DMS114 treated with DMSO at 0.1 percent for 48 hours (cell line): ENCODE results near the gene P3H3.
"Not testable (repeated sequence)": the region's sequence is repeated elsewhere in the genome, so short reads cannot be mapped to it uniquely, and the experiment has no call there.

Source experiments
- DNase-seq: peaks from one replicate; lab custom pipeline; 2025; ENCODE audit not compliant: unreplicated experiment; lab: John Stamatoyannopoulos, UW

The P3H3 gene

GRCh38 chr12:6865307-6865706 is 37.1 kb downstream of the P3H3 start:
- DNase-seq: not testable (repeated sequence)

DNA sequence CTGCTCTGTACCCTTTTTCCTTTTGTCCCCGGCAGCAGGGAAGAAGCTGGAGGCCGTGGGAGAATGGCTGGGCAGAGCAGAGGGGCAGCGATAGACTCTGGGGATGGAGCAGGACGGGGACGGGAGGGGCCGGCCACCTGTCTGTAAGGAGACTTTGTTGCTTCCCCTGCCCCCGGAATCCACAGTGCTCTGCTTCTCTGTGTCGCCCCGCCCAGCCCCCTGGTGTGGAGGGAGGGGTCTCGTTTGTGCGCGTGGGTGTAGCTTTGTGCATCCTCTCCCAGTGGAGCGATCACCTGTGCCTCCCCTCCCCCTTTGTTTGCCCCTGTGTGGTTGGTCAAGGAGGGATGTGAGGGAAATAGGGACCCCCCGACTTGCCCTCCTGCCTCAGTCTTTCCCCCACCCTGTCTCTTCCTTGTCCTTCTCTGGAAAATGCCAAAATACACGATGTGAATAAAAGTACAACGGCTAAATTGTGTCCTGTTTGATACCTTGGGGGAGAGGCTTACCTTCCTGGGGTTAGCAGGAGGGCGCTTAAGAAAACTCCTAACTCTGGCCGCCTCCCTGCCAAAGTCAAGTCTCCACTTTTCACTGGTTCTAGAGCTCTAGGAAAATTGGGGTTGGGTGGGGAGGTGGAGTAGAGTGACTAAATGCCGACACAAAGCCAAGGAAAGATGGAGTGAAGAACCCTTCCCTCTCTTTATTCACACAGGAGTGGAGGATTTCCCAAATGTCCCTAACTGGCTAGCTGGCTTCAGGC is 38.1 kb downstream of the P3H3 start:
- DNase-seq: no peak

- DNase-seq: peak; percentile 75
Measured at GRCh38 chr12:6866920-6867412, 38.8 kb downstream of the P3H3 start.

GRCh38 chr12:6867413-6868210 is 39.4 kb downstream of the P3H3 start, which contains the start of gene TPI1:
TSS of gene TPI1 (plus strand) at chr12:6867531. CDS start at chr12:6867567, 36 bp downstream.
- DNase-seq: no peak

- no peak for DNase-seq
Measured at GRCh38 chr12:6868211-6869048, 40.2 kb downstream of the P3H3 start.

DNA sequence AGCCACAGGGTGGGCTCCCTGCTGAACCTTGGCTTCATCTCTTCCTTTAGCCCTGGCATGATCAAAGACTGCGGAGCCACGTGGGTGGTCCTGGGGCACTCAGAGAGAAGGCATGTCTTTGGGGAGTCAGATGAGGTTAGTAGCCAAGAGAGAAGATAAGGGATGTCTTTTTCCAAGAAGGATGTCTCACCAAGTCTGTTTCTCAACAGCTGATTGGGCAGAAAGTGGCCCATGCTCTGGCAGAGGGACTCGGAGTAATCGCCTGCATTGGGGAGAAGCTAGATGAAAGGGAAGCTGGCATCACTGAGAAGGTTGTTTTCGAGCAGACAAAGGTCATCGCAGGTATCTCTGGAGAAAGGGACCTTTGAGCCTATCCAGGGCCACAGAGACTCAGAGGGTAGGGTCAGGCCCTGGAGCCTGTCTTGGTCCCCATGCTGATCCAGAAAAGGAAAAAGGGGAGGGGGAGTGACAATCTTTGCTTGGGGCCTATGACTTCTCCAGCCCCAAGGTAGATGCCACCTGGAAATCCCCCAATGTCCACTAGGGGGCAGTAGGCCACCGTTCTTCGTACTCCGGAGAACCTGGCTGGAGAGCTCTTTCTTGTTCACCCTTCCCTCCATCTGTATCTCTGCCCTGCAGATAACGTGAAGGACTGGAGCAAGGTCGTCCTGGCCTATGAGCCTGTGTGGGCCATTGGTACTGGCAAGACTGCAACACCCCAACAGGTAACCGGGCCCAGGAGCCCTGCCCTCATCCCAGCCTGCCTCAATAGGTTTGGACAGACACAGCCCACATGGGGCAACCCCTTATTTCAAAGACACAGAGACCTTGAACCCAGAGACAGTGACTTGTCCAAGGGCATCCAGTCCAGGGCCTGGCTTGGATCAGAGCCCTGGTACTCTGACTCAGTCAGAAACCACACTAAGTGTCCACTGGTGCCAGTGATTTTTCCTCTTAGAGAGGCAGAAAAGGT is 41.1 kb downstream of the P3H3 start:
- DNase-seq: peak; percentile 60

- DNase-seq: not testable (repeated sequence)
Measured at GRCh38 chr12:6870304-6870703, 42.1 kb downstream of the P3H3 start.

GRCh38 chr12:6871052-6871957 is 43.1 kb downstream of the P3H3 start:
- peak; percentile 51 for DNase-seq

- peak; percentile 53 for DNase-seq
Measured at GRCh38 chr12:6872073-6873048, 44.2 kb downstream of the P3H3 start.

DNA sequence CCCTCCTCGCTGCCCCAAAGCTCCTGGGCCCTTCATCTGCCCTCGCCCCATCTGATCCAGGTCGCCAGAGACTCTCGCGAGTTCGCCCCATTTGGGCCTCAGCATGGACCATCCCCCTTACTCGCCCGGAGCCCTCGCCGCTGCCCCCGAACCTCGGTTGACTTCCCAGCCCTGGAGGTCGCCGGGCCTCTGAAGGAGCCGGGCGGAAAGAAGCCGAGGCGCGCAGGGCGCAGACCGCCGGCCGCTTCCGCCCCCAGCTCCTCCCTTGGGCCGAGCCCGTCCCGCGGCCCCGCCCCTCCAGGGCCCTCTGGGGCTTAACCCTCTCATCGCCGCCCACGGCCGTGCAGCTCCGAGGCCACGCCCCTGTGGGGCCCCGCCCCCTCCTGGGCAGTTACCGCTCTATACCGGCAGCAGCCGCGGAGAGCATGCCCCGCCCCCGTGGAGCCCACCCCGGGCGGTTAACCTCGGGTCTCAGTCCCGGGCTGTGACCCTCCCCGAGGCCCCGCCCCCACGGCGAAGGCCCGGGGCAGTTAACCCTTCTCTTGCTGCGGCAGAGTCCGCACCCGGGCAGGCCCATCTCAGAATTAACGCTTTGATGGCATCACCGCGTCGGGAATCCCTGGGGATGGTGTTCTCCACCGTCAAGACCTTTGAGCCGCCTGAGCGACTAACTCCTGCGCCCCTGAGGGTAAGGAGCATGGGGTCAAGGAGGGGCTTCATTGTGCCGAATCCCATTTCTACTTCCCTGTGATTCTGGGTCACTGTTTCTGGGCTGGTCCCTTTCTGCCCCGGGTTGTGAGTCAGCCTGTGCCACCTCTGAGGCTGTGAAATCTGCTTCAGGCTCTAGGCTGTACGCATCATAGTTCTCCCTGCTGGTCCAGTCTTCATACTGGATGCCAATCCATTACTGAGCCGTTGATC is 45.1 kb downstream of the P3H3 start, which contains the start of gene SPSB2:
TSS of gene SPSB2 (minus strand) at position 210 of the 921 bp plus-strand sequence. CDS start 402 bp downstream, outside the sequence.
- DNase-seq: peak; percentile 92

GRCh38 chr12:6874015-6874368 is 45.8 kb downstream of the P3H3 start:
- DNase-seq: not testable (repeated sequence)

DNA sequence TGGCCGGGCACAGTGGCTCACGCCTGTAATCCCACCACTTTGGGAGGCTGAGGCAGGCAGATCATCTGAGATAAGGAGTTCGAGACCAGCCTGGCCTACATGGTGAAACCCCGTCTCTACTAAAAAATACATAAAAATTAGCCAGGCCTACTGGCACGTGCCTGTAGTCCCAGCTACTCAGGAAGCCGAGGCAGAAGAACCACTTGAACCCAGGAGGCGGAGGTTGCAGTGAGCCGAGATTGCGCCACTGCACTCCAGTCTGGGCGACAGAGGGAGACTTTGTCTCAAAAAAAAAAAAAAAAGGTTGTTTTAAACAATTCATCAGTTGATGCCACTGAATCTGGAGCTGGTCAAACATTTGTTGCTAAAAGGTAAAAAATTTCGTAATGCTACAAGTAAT is 51.6 kb downstream of the P3H3 start:
- DNase-seq: not testable (repeated sequence)

- DNase-seq: no peak
Measured at GRCh38 chr12:6883252-6883651, 55.0 kb downstream of the P3H3 start.

DNA sequence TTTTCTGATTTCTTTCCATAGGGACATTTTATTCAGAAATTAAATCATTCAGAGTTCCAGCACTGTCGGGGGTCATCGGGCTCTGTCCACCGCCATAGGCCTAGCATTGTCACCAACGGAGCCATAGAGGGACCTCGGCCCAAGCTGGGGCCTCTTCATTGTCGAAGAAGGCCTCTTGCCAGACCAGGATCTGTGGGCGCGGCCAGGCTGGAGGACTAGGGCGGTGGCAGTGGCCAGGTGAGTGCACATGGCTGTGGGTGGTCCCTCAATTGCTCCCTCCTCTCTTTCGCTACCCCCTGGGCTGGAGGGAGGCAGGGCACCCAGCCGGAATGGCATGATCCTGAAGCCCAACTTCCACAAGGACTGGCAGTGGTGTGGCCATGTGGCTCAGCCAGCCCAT is 55.5 kb downstream of the P3H3 start:
- DNase-seq: no peak

GRCh38 chr12:6884539-6884938 is 56.3 kb downstream of the P3H3 start:
- no peak for DNase-seq

DNA sequence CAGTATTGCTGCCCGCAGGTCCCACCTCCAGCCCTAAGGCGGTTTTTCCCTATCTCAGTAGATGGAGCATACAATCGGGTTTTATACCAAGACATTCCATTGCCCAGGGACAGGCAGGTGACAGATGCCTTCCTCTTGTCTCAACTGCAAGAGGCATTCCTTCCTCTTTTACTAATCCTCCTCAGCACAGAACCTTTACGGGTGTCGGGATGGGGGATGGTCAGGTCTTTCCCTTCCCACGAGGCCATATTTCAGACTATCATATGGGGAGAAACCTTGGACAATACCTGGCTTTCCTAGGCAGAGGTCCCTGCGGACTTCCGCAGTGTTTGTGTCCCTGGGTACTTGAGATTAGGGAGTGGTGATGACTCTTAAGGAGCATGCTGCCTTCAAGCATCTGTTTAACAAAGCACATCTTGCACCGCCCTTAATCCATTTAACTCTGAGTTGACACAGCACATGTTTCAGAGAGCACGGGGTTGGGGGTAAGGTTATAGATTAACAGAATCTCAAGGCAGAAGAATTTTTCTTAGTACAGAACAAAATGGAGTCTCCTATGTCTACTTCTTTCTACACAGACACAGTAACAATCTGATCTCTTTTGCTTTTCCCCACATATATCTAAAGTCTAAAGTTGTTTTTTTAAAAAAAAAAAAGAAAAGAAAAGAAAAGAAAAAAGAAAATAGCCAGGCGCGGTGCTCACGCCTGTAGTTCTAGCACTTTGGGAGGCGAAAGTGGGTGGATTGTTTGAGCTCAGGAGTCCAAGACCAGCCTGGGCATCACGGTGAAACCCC is 58.2 kb downstream of the P3H3 start:
- DNase-seq: not testable (repeated sequence)
